Measurements from ENCODE around the gene C14orf180. TPM values are rescaled to one million over a fixed set of nuclear protein-coding genes. Genes with fewer than 3 reads are reported as not detected.

C14orf180 gene
- total and polyA plus RNA-seq, 4 donors: 0.12 to 0.48 (median 0.30) TPM

DNA sequence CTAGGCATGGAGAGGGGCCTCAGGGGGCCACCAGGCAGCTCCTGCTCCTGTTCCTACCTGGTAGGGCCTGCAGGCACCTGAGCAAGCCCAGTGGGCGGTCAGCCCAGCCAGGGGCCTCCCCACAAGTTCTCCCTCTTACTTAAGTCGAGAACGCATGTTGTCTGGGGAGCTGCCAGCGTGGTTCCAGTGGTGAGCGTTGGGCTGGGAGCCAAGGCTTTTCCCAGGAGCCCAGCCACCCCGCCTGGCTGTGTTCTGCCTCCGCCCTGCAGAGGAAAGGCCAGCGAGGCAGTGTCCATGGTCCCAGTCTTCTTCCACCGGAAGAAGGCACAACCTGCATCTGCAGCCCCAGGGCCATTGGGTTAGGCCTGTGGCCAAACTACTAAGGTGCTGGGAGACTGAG lies 1.4 kb downstream of the C14orf180 start:
- H3K4me3 ChIP-seq: no peak overlapping the region
- DNase-seq (peak; percentile 73 to 84 (median 81)), ATAC-seq (ENCODE audit: insufficient read depth, low FRiP score) (no peak)
- peaks cover 3 to 78% (median 6%) of the 10 kb centered on the region in 5 donors for H3K4me1 ChIP-seq (ENCODE audit: control insufficient read depth in 5 of 5, insufficient read depth in 5 of 5, low read length in 5 of 5)
- no peak overlapping the region for H3K9ac ChIP-seq (ENCODE audit: insufficient read depth in 1 of 2, low read length in 2 of 2)
- 46 to 60% methylated on average over 9 of the region's 9 CpGs for WGBS, 2 donors
- no peaks in the 10 kb centered on the region for H3K9me3 ChIP-seq (ENCODE audit: control insufficient read depth in 4 of 4, insufficient read depth in 3 of 4, low read length in 3 of 4)
- H3K27me3 ChIP-seq (ENCODE audit: control insufficient read depth in 3 of 3, insufficient read depth in 3 of 3, low read length in 2 of 3): peaks cover 0 to 8% (median 5%) of the 10 kb centered on the region in 3 donors
- TF ChIP-seq, protein P1, sequence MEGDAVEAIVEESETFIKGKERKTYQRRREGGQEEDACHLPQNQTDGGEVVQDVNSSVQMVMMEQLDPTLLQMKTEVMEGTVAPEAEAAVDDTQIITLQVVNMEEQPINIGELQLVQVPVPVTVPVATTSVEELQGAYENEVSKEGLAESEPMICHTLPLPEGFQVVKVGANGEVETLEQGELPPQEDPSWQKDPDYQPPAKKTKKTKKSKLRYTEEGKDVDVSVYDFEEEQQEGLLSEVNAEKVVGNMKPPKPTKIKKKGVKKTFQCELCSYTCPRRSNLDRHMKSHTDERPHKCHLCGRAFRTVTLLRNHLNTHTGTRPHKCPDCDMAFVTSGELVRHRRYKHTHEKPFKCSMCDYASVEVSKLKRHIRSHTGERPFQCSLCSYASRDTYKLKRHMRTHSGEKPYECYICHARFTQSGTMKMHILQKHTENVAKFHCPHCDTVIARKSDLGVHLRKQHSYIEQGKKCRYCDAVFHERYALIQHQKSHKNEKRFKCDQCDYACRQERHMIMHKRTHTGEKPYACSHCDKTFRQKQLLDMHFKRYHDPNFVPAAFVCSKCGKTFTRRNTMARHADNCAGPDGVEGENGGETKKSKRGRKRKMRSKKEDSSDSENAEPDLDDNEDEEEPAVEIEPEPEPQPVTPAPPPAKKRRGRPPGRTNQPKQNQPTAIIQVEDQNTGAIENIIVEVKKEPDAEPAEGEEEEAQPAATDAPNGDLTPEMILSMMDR (IDR thresholded peaks at IDR 0.05; ENCODE audit: control extremely low read depth, extremely low read depth): no peak
- H3K27ac ChIP-seq (ENCODE audit: low read depth in 1 of 2, low read length in 1 of 2): peak overlapping the region in 1 of 2 donors; percentile 89
- H3K36me3 ChIP-seq (ENCODE audit: control insufficient read depth in 4 of 4, insufficient read depth in 4 of 4, low read length in 4 of 4): no peaks in the 10 kb centered on the region

DNA sequence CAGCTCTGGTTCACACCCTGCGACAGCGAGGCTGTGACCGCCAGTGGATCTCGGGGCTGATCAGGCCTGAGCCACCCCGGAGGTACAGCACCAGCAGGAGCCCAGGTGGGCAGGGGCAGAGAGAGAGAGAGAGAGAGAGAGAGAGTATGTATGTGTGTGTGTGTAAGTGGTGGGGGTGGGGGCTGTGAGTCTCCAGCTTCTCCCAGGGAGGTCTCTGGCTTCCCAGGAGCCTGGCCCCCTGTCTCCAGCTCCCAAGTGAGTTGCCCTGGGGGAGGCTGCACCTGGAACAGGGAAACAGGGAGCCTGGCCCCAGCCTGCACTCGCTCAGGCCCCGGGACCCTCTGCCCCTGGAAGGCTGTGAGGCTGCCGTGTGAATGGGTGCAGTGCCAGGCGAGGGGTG lies 2.0 kb downstream of the C14orf180 start:
- Histone ChIP-seq H3K27me3 (ENCODE audit: control insufficient read depth in 3 of 3, insufficient read depth in 3 of 3, low read length in 2 of 3) (peaks cover 0 to 8% (median 5%) of the 10 kb centered on the region in 3 donors), H3K36me3 (ENCODE audit: control insufficient read depth in 4 of 4, insufficient read depth in 4 of 4, low read length in 4 of 4) (no peaks in the 10 kb centered on the region), H3K4me3 (no peak overlapping the region), H3K4me1 (ENCODE audit: control insufficient read depth in 5 of 5, insufficient read depth in 5 of 5, low read length in 5 of 5) (peaks cover 3 to 79% (median 8%) of the 10 kb centered on the region in 5 donors), H3K27ac (ENCODE audit: low read depth in 1 of 2, low read length in 1 of 2) (peak overlapping the region in 1 of 2 donors; percentile 89), H3K9ac (ENCODE audit: insufficient read depth in 1 of 2, low read length in 2 of 2) (no peak overlapping the region), H3K9me3 (ENCODE audit: control insufficient read depth in 4 of 4, insufficient read depth in 3 of 4, low read length in 3 of 4) (no peaks in the 10 kb centered on the region)
- DNase-seq (no peak), ATAC-seq (ENCODE audit: insufficient read depth, low FRiP score) (no peak)
- TF ChIP-seq, protein P1 (IDR thresholded peaks at IDR 0.05; ENCODE audit: control extremely low read depth, extremely low read depth): no peak
- 73 to 75% methylated on average over 8 to 9 of the region's 9 CpGs for WGBS, 2 donors

DNA sequence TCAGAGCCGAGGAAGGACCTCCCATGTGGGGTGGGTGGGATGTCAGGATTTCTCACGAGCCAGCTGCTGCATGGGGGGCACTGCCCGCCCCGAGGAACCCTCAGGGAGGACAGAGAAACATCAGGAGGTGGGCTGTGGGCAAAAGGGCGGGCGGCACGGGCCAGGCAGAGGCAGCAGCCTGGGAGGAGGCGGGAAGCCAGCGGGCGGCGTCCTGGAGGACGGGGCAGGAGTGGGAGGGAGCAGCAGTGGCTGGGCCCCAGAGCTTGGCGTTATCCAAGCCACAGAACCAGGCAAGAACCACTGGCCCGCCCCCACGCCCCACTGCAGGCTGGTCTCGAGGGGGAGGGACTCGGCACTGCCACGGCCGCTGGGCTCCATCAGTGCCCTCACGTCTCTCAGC lies 2.4 kb downstream of the C14orf180 start:
- H3K27ac ChIP-seq (ENCODE audit: low read depth in 1 of 2, low read length in 1 of 2): peak overlapping the region in 1 of 2 donors; percentile 89
- TF ChIP-seq, protein P1 (IDR thresholded peaks at IDR 0.05; ENCODE audit: control extremely low read depth, extremely low read depth): no peak
- H3K36me3 ChIP-seq (ENCODE audit: control insufficient read depth in 4 of 4, insufficient read depth in 4 of 4, low read length in 4 of 4): no peaks in the 10 kb centered on the region
- H3K4me1 ChIP-seq (ENCODE audit: control insufficient read depth in 5 of 5, insufficient read depth in 5 of 5, low read length in 5 of 5): peaks cover 3 to 74% (median 12%) of the 10 kb centered on the region in 5 donors
- WGBS, 2 donors: 70 to 85% methylated on average over 20 of the region's 20 CpGs
- peaks cover 0 to 8% (median 5%) of the 10 kb centered on the region in 3 donors for H3K27me3 ChIP-seq (ENCODE audit: control insufficient read depth in 3 of 3, insufficient read depth in 3 of 3, low read length in 2 of 3)
- no peak overlapping the region for H3K4me3 ChIP-seq
- no peak overlapping the region for H3K9ac ChIP-seq (ENCODE audit: insufficient read depth in 1 of 2, low read length in 2 of 2)
- DNase-seq: no peak
- no peaks in the 10 kb centered on the region for H3K9me3 ChIP-seq (ENCODE audit: control insufficient read depth in 4 of 4, insufficient read depth in 3 of 4, low read length in 3 of 4)
- no peak for ATAC-seq (ENCODE audit: insufficient read depth, low FRiP score)

DNA sequence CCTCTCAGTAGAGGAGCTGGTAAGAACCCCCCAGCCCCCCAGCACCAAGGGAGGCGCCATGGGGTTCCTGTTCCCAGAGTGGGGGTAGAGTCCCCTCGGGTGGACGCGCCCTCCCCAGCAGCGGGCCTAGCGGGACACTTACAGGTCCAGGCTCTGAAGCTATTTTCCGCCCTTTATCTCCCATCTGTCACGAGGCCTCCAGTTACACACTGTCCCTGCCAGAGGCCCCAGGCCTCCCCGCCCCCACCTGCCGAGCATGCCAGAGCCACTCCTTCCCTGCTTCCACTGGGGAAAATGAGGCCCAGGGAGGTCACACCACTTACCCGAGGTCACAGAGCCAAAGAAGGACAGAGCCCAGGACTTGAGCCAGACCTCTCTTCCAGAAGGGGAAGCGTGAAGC lies 3.1 kb downstream of the C14orf180 start:
- TF ChIP-seq, protein P1 (IDR thresholded peaks at IDR 0.05; ENCODE audit: control extremely low read depth, extremely low read depth): no peak
- WGBS, 2 donors: 43 to 57% methylated on average over 12 of the region's 12 CpGs
- Histone ChIP-seq H3K27ac (ENCODE audit: low read depth in 1 of 2, low read length in 1 of 2) (peak overlapping the region in 1 of 2 donors; percentile 89), H3K27me3 (ENCODE audit: control insufficient read depth in 3 of 3, insufficient read depth in 3 of 3, low read length in 2 of 3) (peaks cover 0 to 8% (median 0%) of the 10 kb centered on the region in 3 donors), H3K9ac (ENCODE audit: insufficient read depth in 1 of 2, low read length in 2 of 2) (no peak overlapping the region), H3K9me3 (ENCODE audit: control insufficient read depth in 4 of 4, insufficient read depth in 3 of 4, low read length in 3 of 4) (no peaks in the 10 kb centered on the region), H3K4me1 (ENCODE audit: control insufficient read depth in 5 of 5, insufficient read depth in 5 of 5, low read length in 5 of 5) (peaks cover 3 to 72% (median 12%) of the 10 kb centered on the region in 5 donors), H3K4me3 (no peak overlapping the region), H3K36me3 (ENCODE audit: control insufficient read depth in 4 of 4, insufficient read depth in 4 of 4, low read length in 4 of 4) (no peaks in the 10 kb centered on the region)
- ATAC-seq (ENCODE audit: insufficient read depth, low FRiP score) (no peak), DNase-seq (peak; percentile 43 to 72 (median 53))

All from lung (tissue), 12 donors.